ENCODE data around the gene UBE4B.

DNA sequence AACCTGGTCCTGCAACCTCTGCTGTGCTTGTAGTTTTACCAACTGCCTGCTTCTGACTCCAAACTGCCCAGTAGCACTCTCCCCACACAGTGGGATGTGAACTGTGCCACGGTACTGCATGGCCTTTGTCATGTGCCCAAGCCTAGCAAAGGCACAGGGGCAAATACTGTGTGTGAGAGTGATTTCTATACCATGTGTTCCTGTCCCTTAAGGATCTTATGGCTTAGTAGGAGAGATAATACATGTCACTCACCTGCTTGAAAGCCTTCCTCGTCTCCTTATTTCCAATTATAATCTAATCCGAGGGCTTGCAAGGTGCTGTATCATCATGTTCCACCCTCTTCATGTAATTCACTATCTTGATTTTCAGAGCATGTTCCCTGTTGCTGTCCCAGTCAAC is 51.3 kb downstream of the UBE4B start:
- TF ChIP-seq, protein P1, sequence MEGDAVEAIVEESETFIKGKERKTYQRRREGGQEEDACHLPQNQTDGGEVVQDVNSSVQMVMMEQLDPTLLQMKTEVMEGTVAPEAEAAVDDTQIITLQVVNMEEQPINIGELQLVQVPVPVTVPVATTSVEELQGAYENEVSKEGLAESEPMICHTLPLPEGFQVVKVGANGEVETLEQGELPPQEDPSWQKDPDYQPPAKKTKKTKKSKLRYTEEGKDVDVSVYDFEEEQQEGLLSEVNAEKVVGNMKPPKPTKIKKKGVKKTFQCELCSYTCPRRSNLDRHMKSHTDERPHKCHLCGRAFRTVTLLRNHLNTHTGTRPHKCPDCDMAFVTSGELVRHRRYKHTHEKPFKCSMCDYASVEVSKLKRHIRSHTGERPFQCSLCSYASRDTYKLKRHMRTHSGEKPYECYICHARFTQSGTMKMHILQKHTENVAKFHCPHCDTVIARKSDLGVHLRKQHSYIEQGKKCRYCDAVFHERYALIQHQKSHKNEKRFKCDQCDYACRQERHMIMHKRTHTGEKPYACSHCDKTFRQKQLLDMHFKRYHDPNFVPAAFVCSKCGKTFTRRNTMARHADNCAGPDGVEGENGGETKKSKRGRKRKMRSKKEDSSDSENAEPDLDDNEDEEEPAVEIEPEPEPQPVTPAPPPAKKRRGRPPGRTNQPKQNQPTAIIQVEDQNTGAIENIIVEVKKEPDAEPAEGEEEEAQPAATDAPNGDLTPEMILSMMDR (IDR thresholded peaks at IDR 0.05 in 2 of 3, conservative IDR thresholded peaks at IDR 0.05 in 1 of 3; ENCODE audit: insufficient read depth in 2 of 3, low read depth in 1 of 3, low read length in 3 of 3) = no peak
- TF ChIP-seq TAF15 (IDR thresholded peaks at IDR 0.05; ENCODE audit: low read depth, low read length) (no peak), NR2F6 (CRISPR knock-in tag; IDR thresholded peaks at IDR 0.05) (no peak)
- TF ChIP-seq, protein P2, sequence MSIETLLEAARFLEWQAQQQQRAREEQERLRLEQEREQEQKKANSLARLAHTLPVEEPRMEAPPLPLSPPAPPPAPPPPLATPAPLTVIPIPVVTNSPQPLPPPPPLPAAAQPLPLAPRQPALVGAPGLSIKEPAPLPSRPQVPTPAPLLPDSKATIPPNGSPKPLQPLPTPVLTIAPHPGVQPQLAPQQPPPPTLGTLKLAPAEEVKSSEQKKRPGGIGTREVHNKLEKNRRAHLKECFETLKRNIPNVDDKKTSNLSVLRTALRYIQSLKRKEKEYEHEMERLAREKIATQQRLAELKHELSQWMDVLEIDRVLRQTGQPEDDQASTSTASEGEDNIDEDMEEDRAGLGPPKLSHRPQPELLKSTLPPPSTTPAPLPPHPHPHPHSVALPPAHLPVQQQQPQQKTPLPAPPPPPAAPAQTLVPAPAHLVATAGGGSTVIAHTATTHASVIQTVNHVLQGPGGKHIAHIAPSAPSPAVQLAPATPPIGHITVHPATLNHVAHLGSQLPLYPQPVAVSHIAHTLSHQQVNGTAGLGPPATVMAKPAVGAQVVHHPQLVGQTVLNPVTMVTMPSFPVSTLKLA (conservative IDR thresholded peaks at IDR 0.05) = no peak
- TF ChIP-seq, protein P3, sequence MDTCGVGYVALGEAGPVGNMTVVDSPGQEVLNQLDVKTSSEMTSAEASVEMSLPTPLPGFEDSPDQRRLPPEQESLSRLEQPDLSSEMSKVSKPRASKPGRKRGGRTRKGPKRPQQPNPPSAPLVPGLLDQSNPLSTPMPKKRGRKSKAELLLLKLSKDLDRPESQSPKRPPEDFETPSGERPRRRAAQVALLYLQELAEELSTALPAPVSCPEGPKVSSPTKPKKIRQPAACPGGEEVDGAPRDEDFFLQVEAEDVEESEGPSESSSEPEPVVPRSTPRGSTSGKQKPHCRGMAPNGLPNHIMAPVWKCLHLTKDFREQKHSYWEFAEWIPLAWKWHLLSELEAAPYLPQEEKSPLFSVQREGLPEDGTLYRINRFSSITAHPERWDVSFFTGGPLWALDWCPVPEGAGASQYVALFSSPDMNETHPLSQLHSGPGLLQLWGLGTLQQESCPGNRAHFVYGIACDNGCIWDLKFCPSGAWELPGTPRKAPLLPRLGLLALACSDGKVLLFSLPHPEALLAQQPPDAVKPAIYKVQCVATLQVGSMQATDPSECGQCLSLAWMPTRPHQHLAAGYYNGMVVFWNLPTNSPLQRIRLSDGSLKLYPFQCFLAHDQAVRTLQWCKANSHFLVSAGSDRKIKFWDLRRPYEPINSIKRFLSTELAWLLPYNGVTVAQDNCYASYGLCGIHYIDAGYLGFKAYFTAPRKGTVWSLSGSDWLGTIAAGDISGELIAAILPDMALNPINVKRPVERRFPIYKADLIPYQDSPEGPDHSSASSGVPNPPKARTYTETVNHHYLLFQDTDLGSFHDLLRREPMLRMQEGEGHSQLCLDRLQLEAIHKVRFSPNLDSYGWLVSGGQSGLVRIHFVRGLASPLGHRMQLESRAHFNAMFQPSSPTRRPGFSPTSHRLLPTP (IDR thresholded peaks at IDR 0.05; ENCODE audit: borderline replicate concordance, extremely low read depth, insufficient read length) = no peak
- TF ChIP-seq, protein P4, sequence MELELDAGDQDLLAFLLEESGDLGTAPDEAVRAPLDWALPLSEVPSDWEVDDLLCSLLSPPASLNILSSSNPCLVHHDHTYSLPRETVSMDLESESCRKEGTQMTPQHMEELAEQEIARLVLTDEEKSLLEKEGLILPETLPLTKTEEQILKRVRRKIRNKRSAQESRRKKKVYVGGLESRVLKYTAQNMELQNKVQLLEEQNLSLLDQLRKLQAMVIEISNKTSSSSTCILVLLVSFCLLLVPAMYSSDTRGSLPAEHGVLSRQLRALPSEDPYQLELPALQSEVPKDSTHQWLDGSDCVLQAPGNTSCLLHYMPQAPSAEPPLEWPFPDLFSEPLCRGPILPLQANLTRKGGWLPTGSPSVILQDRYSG (tag; conservative IDR thresholded peaks at IDR 0.05; ENCODE audit: low read depth) = no peak

Measured in K562 (cell line).